Neural crest cell (in vitro differentiated cells): ENCODE results near the gene ACTRT2. TPM values are rescaled to one million over a fixed set of nuclear protein-coding genes. Genes with fewer than 3 reads are reported as not detected.

Source experiments
- DNase-seq: peaks from one replicate; pipeline ENCODE4 v3.0.0; 2021; ENCODE audit warnings: low read depth, mixed read lengths, low spot score
- H3K27ac Mint-ChIP-seq: one replicate; pipeline ENCODE4 v1.8.0; 2021; ENCODE audit warnings: mild to moderate bottlenecking, mixed read lengths; ENCODE audit not compliant: unreplicated experiment
- H3K27me3 Mint-ChIP-seq: 2 replicates; pipeline ENCODE4 v1.8.0; 2021; ENCODE audit warnings: low read depth, mild to moderate bottlenecking, mixed read lengths
- H3K36me3 Mint-ChIP-seq: 2 replicates; pipeline ENCODE4 v1.8.0; 2021; ENCODE audit warnings: low read depth, mild to moderate bottlenecking, mixed read lengths
- H3K4me1 Mint-ChIP-seq: 2 replicates; pipeline ENCODE4 v1.8.0; 2021; ENCODE audit warnings: mixed read lengths
- H3K4me3 Mint-ChIP-seq: one replicate; pipeline ENCODE4 v1.8.0; 2021; ENCODE audit warnings: mild to moderate bottlenecking, mixed read lengths
- H3K9me3 Mint-ChIP-seq: 2 replicates; pipeline ENCODE4 v1.8.0; 2021; ENCODE audit warnings: mixed read lengths
- total RNA-seq: library from RNA; stranded (reverse); gene quantifications from 2 replicates; pipeline ENCODE4 v1.2.1, GENCODE V29; 2021
- TF ChIP-seq, protein P1 (sequence below): fragments of 200-600 bp; sonication (generic); conservative IDR thresholded peaks from 2 replicates; pipeline ENCODE4 v1.5.0; 2021; ENCODE audit warnings: antibody characterized with exemption, mild to moderate bottlenecking

ACTRT2 gene
- total RNA-seq, 1 donor from 2014 or later: not detected

DNA sequence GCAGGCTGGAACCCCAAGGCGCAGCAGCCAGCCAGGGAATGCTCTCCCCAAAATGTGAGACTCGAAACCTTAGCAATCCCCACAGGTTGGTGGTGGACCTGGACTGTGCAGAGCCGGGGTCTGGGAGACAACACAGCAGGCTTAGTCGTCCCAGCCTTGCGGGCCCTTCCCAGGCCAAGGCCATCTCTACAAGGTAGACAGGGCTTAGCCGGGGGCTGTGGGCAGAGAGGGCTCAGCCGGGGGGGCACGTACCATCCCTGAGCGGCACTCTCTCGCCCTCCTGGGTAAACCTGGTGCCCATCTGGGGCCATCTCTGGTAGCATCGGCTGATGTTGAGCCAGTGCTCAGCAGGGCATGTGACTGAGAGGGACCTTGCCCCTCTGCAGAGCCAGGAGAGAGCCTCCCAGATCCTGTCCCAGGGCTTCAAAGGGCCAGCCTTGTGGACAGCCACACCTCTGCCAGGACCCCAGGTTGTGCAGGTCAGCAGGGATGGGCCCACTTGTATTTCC is 2.2 kb upstream of the ACTRT2 start:
- H3K9me3 Mint-ChIP-seq: peaks cover 6% of the 10 kb centered on the region
- H3K4me3 Mint-ChIP-seq: no peak overlapping the region
- TF ChIP-seq, protein P1, sequence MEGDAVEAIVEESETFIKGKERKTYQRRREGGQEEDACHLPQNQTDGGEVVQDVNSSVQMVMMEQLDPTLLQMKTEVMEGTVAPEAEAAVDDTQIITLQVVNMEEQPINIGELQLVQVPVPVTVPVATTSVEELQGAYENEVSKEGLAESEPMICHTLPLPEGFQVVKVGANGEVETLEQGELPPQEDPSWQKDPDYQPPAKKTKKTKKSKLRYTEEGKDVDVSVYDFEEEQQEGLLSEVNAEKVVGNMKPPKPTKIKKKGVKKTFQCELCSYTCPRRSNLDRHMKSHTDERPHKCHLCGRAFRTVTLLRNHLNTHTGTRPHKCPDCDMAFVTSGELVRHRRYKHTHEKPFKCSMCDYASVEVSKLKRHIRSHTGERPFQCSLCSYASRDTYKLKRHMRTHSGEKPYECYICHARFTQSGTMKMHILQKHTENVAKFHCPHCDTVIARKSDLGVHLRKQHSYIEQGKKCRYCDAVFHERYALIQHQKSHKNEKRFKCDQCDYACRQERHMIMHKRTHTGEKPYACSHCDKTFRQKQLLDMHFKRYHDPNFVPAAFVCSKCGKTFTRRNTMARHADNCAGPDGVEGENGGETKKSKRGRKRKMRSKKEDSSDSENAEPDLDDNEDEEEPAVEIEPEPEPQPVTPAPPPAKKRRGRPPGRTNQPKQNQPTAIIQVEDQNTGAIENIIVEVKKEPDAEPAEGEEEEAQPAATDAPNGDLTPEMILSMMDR: no peak
- H3K4me1 Mint-ChIP-seq: no peaks in the 10 kb centered on the region
- no peak overlapping the region for H3K27ac Mint-ChIP-seq
- no peaks in the 10 kb centered on the region for H3K36me3 Mint-ChIP-seq
- peaks cover 3% of the 10 kb centered on the region for H3K27me3 Mint-ChIP-seq
- DNase-seq: no peak

DNA sequence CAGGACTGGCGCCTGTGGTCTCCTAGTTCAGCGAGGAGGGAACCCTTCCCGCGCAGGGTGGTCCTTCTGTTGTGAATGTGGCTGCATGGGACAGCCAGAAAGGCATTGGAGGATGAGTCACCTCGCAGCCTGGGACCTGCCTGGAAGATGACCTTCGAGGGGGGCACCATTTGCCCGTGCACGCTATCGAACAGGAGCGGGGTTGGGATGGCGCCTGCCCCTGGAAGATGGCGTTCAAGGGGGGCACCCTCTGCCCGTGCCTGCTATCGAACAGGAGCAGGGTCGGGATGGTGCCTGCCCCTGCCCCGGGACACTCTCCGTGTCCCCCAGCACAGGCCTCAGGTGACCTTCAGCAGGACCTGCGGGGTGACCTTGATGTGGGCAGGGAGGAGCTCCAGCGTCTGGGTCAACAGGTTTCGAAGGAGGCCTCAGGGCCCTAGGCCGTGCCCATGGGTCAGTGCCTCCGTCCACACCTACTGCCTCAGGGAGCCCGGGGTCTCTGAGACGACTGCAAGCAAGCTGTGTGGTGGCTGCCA is 1.7 kb upstream of the ACTRT2 start:
- H3K36me3 Mint-ChIP-seq: no peaks in the 10 kb centered on the region
- peaks cover 6% of the 10 kb centered on the region for H3K9me3 Mint-ChIP-seq
- H3K4me3 Mint-ChIP-seq: no peak overlapping the region
- no peak for DNase-seq
- TF ChIP-seq, protein P1: no peak
- peaks cover 3% of the 10 kb centered on the region for H3K27me3 Mint-ChIP-seq
- no peak overlapping the region for H3K27ac Mint-ChIP-seq
- no peaks in the 10 kb centered on the region for H3K4me1 Mint-ChIP-seq

DNA sequence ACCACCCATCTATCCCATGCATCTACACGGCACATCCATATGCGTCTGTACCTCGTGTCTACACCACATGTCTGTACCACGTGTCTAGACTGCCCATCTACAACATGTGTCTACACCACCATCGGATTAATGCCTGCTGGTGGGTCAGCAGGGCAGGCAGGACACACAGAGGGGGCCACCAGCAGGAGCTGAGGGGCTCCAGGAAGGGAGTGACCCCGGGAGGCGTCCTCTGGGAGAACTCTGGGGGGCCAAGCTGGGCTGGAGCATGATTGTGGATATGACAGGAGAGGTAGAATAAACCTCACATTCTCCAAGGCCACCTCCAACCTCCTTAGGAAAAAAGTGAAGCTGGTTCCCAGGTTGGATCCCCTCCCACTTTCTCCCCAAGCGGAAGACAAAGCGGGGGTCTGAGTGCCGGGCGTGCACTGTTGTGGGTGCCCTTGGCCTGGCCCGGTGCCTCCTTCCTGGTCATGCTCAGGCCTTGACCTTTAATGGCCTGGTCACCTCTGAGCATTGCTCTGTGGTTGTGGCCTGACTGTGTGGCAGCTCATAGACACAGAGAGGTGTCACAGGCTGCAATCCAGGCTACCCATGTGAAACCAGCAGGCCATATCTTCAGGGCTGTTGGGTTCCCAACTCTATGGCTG is 881 bp upstream of the ACTRT2 start:
- Mint-ChIP-seq H3K36me3 (no peaks in the 10 kb centered on the region), H3K9me3 (peaks cover 6% of the 10 kb centered on the region), H3K27me3 (peaks cover 3% of the 10 kb centered on the region), H3K4me3 (no peak overlapping the region), H3K4me1 (no peaks in the 10 kb centered on the region), H3K27ac (no peak overlapping the region)
- TF ChIP-seq, protein P1: no peak
- no peak for DNase-seq

DNA sequence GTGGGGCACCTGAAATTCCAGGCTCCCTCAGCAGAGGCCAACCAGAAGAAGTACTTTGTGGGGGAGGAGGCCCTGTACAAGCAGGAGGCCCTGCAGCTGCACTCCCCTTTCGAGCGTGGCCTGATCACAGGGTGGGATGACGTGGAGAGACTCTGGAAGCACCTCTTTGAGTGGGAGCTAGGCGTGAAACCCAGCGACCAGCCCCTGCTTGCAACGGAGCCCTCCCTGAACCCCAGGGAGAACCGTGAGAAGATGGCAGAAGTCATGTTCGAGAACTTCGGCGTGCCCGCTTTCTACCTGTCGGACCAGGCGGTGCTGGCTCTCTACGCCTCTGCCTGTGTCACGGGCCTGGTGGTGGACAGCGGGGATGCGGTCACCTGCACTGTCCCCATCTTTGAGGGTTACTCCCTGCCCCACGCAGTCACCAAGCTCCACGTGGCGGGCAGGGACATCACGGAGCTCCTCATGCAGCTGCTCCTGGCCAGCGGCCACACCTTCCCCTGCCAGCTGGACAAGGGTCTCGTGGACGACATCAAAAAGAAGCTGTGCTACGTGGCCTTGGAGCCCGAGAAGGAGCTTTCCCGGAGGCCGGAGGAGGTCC is 634 bp downstream of the ACTRT2 start:
- TF ChIP-seq, protein P1: no peak
- no peak for DNase-seq
- Mint-ChIP-seq H3K27me3 (peaks cover 3% of the 10 kb centered on the region), H3K4me3 (no peak overlapping the region), H3K27ac (no peak overlapping the region), H3K36me3 (no peaks in the 10 kb centered on the region), H3K9me3 (peaks cover 6% of the 10 kb centered on the region), H3K4me1 (no peaks in the 10 kb centered on the region)

DNA sequence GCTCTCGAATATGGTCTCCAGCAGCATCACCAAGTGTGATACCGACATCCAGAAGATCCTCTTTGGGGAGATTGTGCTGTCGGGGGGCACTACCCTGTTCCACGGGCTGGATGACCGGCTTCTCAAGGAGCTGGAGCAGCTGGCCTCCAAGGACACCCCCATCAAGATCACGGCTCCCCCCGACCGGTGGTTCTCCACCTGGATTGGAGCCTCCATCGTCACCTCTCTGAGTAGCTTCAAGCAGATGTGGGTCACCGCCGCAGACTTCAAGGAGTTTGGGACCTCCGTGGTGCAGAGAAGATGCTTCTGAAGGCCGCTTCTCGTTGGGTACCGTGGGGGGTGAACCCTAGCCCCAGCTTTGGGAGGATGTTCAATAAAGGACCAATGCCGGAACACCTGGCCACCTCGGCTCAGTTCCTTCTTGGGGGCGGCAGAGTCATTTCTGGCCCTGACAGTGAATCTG is 1.3 kb downstream of the ACTRT2 start:
- Mint-ChIP-seq H3K36me3 (no peaks in the 10 kb centered on the region), H3K4me1 (no peaks in the 10 kb centered on the region), H3K4me3 (no peak overlapping the region), H3K9me3 (peaks cover 6% of the 10 kb centered on the region), H3K27ac (no peak overlapping the region), H3K27me3 (peaks cover 3% of the 10 kb centered on the region)
- TF ChIP-seq, protein P1: no peak
- no peak for DNase-seq
